Gastrocnemius medialis (tissue), 4 donors: ENCODE data around the gene SUN1. TPM values are rescaled to one million over a fixed set of nuclear protein-coding genes. Genes with fewer than 3 reads are reported as not detected.

Source experiments
- ATAC-seq, 2 donors: fragments of 150-250 bp; one replicate each; pipeline ENCODE4 v1.9.1; 2016
- DNase-seq, 2 donors: peaks; one replicate each; pipeline ENCODE4 v3.0.0-alpha.2; 2019
- H3K27ac ChIP-seq, 4 donors: fragments of 200-600 bp; sonication (generic); 1 replicate in 1 of 4; 2 replicates in 3 of 4; pipeline ENCODE4 v1.5.1; 2016 to 2018; ENCODE audit warnings: mild to moderate bottlenecking in 2 of 4, moderate library complexity in 1 of 4
- H3K27me3 ChIP-seq, 3 donors: fragments of 200-600 bp; sonication (generic) in 2 of 3; 1 replicate in 1 of 3; 2 replicates in 2 of 3; pipeline versions ENCODE4 v1.5.1 to v1.6.0; 2016 to 2019; ENCODE audit warnings: mild to moderate bottlenecking in 1 of 3, moderate library complexity in 1 of 3
- H3K36me3 ChIP-seq, 2 donors: fragments of 200-600 bp; sonication (generic) in 1 of 2; one replicate each; pipeline ENCODE4 v1.5.1; 2017 to 2018
- H3K4me1 ChIP-seq, 2 donors: fragments of 200-600 bp; sonication (generic) in 1 of 2; one replicate each; pipeline ENCODE4 v1.5.1; 2016 to 2017; ENCODE audit warnings: mild to moderate bottlenecking in 2 of 2
- H3K4me3 ChIP-seq, 4 donors: fragments of 200-600 bp; sonication (generic) in 3 of 4; 1 replicate in 1 of 4; 2 replicates in 3 of 4; pipeline ENCODE4 v1.5.1; 2016 to 2019; ENCODE audit warnings: mild to moderate bottlenecking in 2 of 4
- H3K9me3 ChIP-seq, 3 donors: fragments of 200-600 bp; sonication (generic) in 2 of 3; 1 replicate in 1 of 3; 2 replicates in 2 of 3; pipeline ENCODE4 v1.5.1; 2016 to 2019
- CTCF ChIP-seq, 5 experiments: fragments of 450-650 bp in 3 of 5; fragments of 200-600 bp in 2 of 5; sonication (generic) in 2 of 5; IDR thresholded peaks in 4 of 5; conservative IDR thresholded peaks in 1 of 5; 1 replicate in 4 of 5; 2 replicates in 1 of 5; pipeline ENCODE4 v1.5.1; 2016 to 2019; ENCODE audit warnings: antibody characterized with exemption in 5 of 5, mild to moderate bottlenecking in 3 of 5, moderate library complexity in 3 of 5
- POLR2A ChIP-seq, 2 donors: fragments of 450-650 bp; IDR thresholded peaks; one replicate each; pipeline ENCODE4 v1.6.1; 2017; ENCODE audit warnings: antibody characterized with exemption in 2 of 2, mild to moderate bottlenecking in 2 of 2, moderate library complexity in 2 of 2
- in situ Hi-C, 4 donors: fragments of 200-750 bp; cut with MboI; loops; one replicate each; pipeline versions ENCODE4 v1.15.0 to v1.8.0; 2017; ENCODE audit warnings: low sequenced_read_pairs in 4 of 4
- intact Hi-C: fragments of 100-400 bp; cut with DNase I; formaldehyde crosslinking; loops from one replicate; pipeline ENCODE4 v1.15.1; 2023; ENCODE audit warnings: low total_unique reads
- total RNA-seq, 4 donors: library from RNA; depleted of rRNA; stranded (reverse); fragments of >200 nt; gene quantifications; one replicate each; pipeline versions ENCODE4 v1.1.0 to v1.2.3, GENCODE V29; 2016

The SUN1 gene
- total RNA-seq, 4 donors from 2014 or later = 112 to 154 (median 132) TPM

GRCh38 chr7:880450-880849 is 48.2 kb downstream of the SUN1 start:
- DNase-seq (peak; percentile 68 to 79), ATAC-seq (peak; percentile 56 to 57)
- Histone ChIP-seq H3K4me3 (peak overlapping the region; percentile 35 to 38 (median 36)), H3K27me3 (no peaks in the 10 kb centered on the region), H3K27ac (peak overlapping the region; percentile 94 to 97 (median 95)), H3K9me3 (no peaks in the 10 kb centered on the region), H3K4me1 (peaks cover 74 to 77% of the 10 kb centered on the region in 2 donors), H3K36me3 (no peaks in the 10 kb centered on the region)
- TF ChIP-seq CTCF (IDR thresholded peaks at IDR 0.05 in 4 of 5, conservative IDR thresholded peaks at IDR 0.05 in 1 of 5) (no peak), POLR2A (IDR thresholded peaks at IDR 0.05) (peak; percentile 61 to 64)
- intact Hi-C loops = loop anchor here (5.0 kb wide), 1 partner anchor 363 kb away; the partner anchor contains the start of gene PDGFA
- in situ Hi-C loops = no loop called here

GRCh38 chr7:881441-882234 is 49.4 kb downstream of the SUN1 start:
- no peak for DNase-seq
- peak overlapping the region; percentile 94 to 97 (median 95) for H3K27ac ChIP-seq
- in situ Hi-C loops = no loop called here

GRCh38 chr7:882336-883035 is 50.2 kb downstream of the SUN1 start:
- Histone ChIP-seq H3K4me1 (peaks cover 88% of the 10 kb centered on the region in 2 donors), H3K4me3 (no peak overlapping the region), H3K27me3 (no peaks in the 10 kb centered on the region), H3K27ac (peak overlapping the region; percentile 64 to 95 (median 84)), H3K9me3 (no peaks in the 10 kb centered on the region), H3K36me3 (peaks cover 0 to 5% of the 10 kb centered on the region in 2 donors)
- ATAC-seq (no peak), DNase-seq (no peak)
- no peak for TF ChIP-seq CTCF (IDR thresholded peaks at IDR 0.05 in 4 of 5, conservative IDR thresholded peaks at IDR 0.05 in 1 of 5)
- TF ChIP-seq POLR2A (IDR thresholded peaks at IDR 0.05) = no peak
- intact Hi-C loops (loop anchor here (5.0 kb wide), 1 partner anchor 365 kb away; the partner anchor contains the start of gene PDGFA), in situ Hi-C loops (no loop called here)

More at GRCh38 chr7:881441-882234, 49.4 kb downstream of the SUN1 start:
- Histone ChIP-seq H3K36me3 (no peaks in the 10 kb centered on the region), H3K27me3 (no peaks in the 10 kb centered on the region), H3K4me3 (no peak overlapping the region), H3K4me1 (peaks cover 80 to 84% of the 10 kb centered on the region in 2 donors), H3K9me3 (no peaks in the 10 kb centered on the region)
- no peak for ATAC-seq
- intact Hi-C loops = loop anchor here (5.0 kb wide), 1 partner anchor 364 kb away; the partner anchor contains the start of gene PDGFA
- no peak for TF ChIP-seq POLR2A (IDR thresholded peaks at IDR 0.05)
- no peak for TF ChIP-seq CTCF (IDR thresholded peaks at IDR 0.05 in 4 of 5, conservative IDR thresholded peaks at IDR 0.05 in 1 of 5)

GRCh38 chr7:883055-884021 is 51.1 kb downstream of the SUN1 start:
- intact Hi-C loops (loop anchor here (5.0 kb wide), 1 partner anchor 366 kb away; the partner anchor contains the start of gene PDGFA), in situ Hi-C loops (no loop called here)
- TF ChIP-seq POLR2A (IDR thresholded peaks at IDR 0.05) (peak in 1 of 2 donors; percentile 64), CTCF (IDR thresholded peaks at IDR 0.05 in 4 of 5, conservative IDR thresholded peaks at IDR 0.05 in 1 of 5) (no peak)
- Histone ChIP-seq H3K27ac (peak overlapping the region; percentile 64 to 95 (median 84)), H3K4me1 (peaks cover 82 to 83% of the 10 kb centered on the region in 2 donors), H3K9me3 (no peaks in the 10 kb centered on the region), H3K36me3 (peaks cover 0 to 13% of the 10 kb centered on the region in 2 donors), H3K4me3 (no peak overlapping the region), H3K27me3 (no peaks in the 10 kb centered on the region)
- DNase-seq (peak; percentile 49 to 76), ATAC-seq (peak; percentile 34 to 42)
